SW 1271 (cell line): ENCODE data around the gene BPGM.
"Not testable (repeated sequence)": the region's sequence is repeated elsewhere in the genome, so short reads cannot be mapped to it uniquely, and the experiment has no call there.

Experiments used
- DNase-seq, 2 experiments: peaks; one replicate each; lab custom pipeline; 2025; lab: John Stamatoyannopoulos, UW

Gene BPGM

GRCh38 chr7:134632052-134632451 lies 14.6 kb upstream of the BPGM start:
- no peak for DNase-seq

- peak in 1 of 2 experiments; percentile 45 for DNase-seq
Observed at GRCh38 chr7:134632937-134633540, 13.6 kb upstream of the BPGM start.

GRCh38 chr7:134636008-134636449 lies 10.6 kb upstream of the BPGM start:
- DNase-seq: no peak

- no peak for DNase-seq
Observed at GRCh38 chr7:134637441-134637840, 9.2 kb upstream of the BPGM start.

GRCh38 chr7:134637934-134638719 lies 8.5 kb upstream of the BPGM start:
- no peak for DNase-seq

- no peak for DNase-seq
Observed at GRCh38 chr7:134639061-134639460, 7.6 kb upstream of the BPGM start.

- DNase-seq: no peak
Observed at GRCh38 chr7:134639683-134640279, 6.9 kb upstream of the BPGM start.

- DNase-seq: no peak
Observed at GRCh38 chr7:134640842-134641715, 5.6 kb upstream of the BPGM start.

- not testable (repeated sequence) for DNase-seq
Observed at GRCh38 chr7:134641981-134642380, 4.7 kb upstream of the BPGM start.

GRCh38 chr7:134643131-134643530 lies 3.5 kb upstream of the BPGM start:
- no peak for DNase-seq

- DNase-seq: no peak
Observed at GRCh38 chr7:134645478-134645877, 1.2 kb upstream of the BPGM start.

- DNase-seq: peak in 1 of 2 experiments; percentile 19
Observed at GRCh38 chr7:134645935-134646334, 718 bp upstream of the BPGM start.

GRCh38 chr7:134648456-134648855 lies 1.8 kb downstream of the BPGM start:
- no peak for DNase-seq

- DNase-seq: no peak
Observed at GRCh38 chr7:134649226-134649775, 2.6 kb downstream of the BPGM start.

GRCh38 chr7:134651991-134652390 lies 5.3 kb downstream of the BPGM start:
- no peak for DNase-seq

- no peak for DNase-seq
Observed at GRCh38 chr7:134654104-134654775, 7.6 kb downstream of the BPGM start.

GRCh38 chr7:134657526-134657925 lies 10.9 kb downstream of the BPGM start:
- DNase-seq: no peak

- DNase-seq: no peak
Observed at GRCh38 chr7:134660242-134660785, 13.7 kb downstream of the BPGM start.

- no peak for DNase-seq
Observed at GRCh38 chr7:134660961-134661376, 14.3 kb downstream of the BPGM start.

GRCh38 chr7:134662166-134662870 lies 15.7 kb downstream of the BPGM start:
- no peak for DNase-seq
